GM21526 (cell line): Measurements from ENCODE around the gene RASL10A.
"Not testable (repeated sequence)": the region's sequence is repeated elsewhere in the genome, so short reads cannot be mapped to it uniquely, and the experiment has no call there.

Source experiments
- ATAC-seq: cut with Tn5 transposase; IDR thresholded peaks from one replicate; pipeline ENCODE4 v1.9.1; 2021; ENCODE audit warnings: moderate library complexity; ENCODE audit not compliant: unreplicated experiment, low FRiP score

The RASL10A gene

GRCh38 chr22:29315286-29316140 lies at the start of gene RASL10A:
Gene RASL10A, minus strand, starts transcription at chr22:29315697. Its CDS starts 451 bp downstream, at chr22:29315246.
- no peak for ATAC-seq

DNA sequence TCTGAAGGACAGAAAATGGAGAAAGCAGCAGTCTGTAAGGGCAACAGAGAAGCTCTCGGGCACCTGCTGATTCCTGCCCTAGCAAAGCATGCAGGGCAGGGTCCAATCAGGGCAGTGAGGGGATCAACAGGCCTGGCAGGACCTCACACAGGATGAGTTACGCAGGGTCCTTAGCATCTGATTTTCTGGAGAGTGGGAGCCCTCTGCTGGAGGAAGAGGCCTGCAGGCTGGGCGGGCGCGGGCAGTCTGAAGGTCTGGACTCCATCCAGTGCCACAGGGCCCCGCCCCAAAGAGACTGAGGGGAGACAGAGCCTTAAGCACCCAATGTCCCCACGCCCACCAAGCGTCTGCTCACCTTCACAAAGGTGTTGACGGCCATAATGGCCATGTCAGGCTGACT lies 44.0 kb upstream of the RASL10A start:
- no peak for ATAC-seq

- ATAC-seq: not testable (repeated sequence)
Observed at GRCh38 chr22:29357193-29357890, 41.8 kb upstream of the RASL10A start.

DNA sequence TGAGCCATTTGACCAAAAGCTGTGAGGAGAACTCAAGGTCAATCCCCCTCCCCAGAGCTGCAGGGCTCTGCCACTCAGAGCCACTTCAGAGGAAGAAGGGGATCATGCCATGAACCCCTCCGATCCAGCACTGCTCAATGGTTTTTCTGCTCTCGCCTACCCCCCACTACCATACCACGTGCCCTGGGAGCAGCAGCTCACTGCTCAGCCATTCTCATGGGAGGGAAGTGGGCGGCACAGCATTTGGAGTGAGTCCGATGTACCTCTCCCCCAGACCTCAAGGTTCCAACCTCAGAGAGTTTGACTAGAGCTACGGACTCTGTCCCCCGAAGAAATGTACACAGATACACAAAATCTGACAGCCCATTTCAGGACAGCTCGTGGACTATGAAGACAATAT lies 38.4 kb upstream of the RASL10A start:
- ATAC-seq: no peak

DNA sequence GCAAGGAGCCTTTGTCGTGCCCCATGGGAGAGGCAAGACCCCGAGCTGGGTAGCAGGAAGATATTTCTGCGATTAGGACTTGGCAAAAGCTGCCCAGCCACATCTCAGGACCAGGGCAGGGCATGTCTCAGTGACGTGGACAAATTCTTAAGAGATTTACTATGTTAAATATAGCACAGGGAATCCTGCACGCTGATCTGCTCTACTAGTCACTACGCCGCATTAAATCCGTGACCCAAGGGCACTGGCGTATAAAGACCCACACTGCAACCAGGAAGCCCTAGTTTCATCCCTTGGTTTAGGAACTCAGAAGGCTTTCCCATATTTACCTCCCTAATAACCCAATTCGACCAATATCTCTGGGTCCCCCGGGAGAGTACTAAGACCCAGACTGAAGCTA lies 37.8 kb upstream of the RASL10A start:
- no peak for ATAC-seq

DNA sequence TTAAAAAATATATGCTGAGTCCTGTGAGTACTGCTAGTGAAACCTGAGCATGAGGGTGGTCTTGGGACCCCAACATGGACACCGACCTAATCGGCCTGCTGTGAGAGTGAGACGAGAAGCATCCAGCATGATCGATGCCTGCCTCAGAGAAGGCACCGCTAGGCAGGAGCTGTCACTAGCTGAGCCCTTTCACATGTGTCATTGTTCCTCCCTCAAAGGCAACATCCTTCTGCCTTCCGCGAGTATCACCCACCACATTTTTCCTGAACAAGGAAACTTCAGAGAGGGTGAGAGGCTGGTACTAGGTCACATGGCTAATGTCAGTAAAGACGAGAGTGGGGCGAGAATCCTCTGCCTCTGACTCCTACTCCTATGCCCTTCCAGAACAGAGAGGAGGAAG lies 37.3 kb upstream of the RASL10A start:
- no peak for ATAC-seq

DNA sequence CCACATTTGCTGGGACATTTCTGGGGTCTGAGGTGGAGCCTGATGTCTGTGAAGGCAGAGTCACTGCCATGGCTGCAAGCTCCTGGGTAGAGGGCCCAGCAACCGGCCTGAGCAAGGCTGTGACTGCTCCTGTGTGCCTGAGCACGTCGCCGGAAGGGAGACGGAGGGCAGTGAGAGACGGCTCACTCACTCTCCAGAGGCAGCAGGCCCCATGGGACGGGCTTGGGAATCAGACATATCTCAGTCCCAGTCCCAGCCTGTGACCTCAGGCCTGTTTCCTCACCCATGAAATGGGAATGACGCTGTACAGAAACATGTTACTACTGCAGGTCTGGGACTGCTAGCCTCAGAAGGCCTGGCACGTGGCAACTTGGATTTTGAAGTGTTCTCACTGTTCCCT lies 36.4 kb upstream of the RASL10A start:
- ATAC-seq: no peak

- no peak for ATAC-seq
Observed at GRCh38 chr22:29351042-29351441, 35.5 kb upstream of the RASL10A start.

DNA sequence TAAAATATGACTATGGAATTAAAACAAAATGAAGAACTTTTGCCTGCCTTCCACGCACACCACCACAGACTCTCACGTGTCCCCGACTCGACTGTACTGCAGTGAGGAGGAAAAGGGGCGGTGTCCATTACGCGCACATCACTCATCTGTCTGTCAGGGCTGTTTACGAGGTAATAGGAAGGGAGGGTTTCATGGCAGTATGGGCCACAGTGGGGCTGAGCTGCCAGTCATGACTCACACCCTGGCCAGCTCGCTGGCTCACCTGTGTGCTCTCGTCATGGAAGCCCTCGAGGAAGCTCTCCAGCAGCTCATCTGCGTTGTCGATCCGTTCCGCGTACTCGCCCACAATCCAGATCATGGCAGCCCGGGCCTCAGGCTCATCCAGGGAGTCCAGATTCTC lies 33.5 kb upstream of the RASL10A start:
- ATAC-seq: no peak

DNA sequence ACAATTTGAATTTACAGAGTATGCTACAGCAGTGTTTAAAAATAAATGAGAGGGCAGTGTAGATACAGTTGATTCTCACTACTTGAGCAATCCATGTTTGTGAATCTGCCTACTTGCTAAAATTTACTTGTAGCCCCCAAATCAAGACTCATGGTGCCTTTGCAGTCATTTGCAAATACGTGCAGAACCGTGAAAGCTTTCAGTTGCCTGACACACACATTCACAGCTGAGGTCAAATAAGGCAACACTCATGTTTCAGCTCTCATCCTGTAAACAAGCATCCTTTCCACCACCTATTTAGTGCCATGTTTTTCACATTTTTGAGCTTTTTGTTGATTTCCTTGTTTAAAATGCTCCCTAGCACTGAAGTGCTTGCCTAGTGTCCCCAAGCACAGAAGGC lies 32.5 kb upstream of the RASL10A start:
- no peak for ATAC-seq

- ATAC-seq: no peak
Observed at GRCh38 chr22:29346659-29347058, 31.2 kb upstream of the RASL10A start.

GRCh38 chr22:29345932-29346331 lies 30.4 kb upstream of the RASL10A start:
- ATAC-seq: no peak

- ATAC-seq: not testable (repeated sequence)
Observed at GRCh38 chr22:29344889-29345288, 29.4 kb upstream of the RASL10A start.

GRCh38 chr22:29344137-29344536 lies 28.6 kb upstream of the RASL10A start:
- no peak for ATAC-seq

DNA sequence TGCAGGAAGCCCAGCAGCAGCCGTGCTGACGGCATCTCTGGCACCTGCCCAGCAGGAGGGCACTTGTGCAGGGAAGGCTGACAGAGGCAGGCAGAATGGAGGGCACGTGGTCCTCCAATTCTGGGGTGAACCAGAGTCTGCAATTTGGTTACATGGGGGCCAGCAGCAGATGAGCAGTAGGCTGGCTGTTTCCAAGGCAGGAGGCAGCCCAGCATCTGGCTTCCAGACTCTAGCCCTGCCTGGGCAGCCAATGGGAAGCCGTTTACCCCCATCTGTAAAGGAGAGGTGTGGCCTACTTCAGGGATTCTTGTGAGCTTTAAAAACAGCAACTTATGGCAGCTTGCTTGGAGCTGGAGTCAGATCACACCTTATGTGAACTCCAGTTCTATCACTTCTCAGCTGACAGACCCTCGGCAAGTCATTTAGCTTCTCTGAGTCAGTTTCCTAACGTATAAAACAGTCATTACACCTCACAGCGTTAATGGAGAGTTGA lies 27.9 kb upstream of the RASL10A start:
- ATAC-seq: no peak

DNA sequence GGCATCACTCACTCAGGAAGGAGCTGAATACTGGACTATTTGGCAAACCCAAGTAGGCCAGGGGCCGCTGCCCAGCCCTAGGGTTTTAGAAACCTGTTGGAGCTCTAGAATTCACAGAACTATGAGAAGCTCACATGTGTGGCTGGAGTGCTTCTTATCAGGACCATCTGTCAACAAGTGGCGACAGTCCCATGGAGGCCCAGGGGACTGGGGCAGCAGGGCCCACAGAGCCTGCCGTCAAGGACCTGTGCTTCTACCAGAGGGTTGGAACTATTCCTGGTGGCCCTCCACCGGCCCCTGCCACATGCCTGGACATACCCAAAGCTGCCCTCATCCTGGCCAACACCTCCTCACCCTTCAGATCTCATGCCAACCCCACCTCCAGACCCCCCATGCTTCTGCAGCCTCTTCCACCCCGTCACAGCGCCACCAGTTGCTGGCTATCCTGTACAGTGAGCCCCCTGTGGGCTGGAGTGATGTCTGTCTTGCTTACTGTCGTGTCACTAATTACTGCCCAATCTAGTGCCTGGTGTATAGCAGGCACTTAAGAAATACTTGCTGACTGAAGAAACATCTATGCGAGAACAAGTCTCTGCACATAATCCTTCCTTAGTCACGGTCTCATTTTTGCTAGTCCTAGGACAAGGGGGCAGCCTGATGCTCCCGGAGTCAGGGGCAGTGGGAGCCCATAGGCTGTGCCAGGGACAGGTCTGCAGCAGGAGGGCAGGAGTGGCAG lies 27.2 kb upstream of the RASL10A start:
- no peak for ATAC-seq

DNA sequence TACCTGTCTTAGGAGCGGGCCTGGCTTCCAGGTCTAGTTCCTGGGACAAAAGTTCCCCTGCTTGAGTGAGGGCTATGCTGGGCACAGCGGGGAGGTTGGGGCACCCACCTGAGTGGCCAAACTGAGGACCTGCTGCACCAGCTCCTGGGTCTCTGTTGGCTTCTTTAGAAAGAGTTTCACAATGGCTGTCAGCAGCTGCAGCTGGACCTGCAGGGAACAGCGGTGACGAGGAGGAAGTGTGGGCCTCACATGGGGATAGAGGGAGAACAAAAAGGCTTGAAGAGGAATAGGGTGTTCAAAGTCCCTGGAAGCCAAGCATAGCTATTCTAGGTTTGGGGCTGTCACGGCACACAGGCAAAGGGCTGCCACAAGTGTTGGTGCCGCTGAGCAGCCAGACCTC lies 26.7 kb upstream of the RASL10A start:
- ATAC-seq: no peak

GRCh38 chr22:29341849-29342127 lies 26.3 kb upstream of the RASL10A start:
- no peak for ATAC-seq

DNA sequence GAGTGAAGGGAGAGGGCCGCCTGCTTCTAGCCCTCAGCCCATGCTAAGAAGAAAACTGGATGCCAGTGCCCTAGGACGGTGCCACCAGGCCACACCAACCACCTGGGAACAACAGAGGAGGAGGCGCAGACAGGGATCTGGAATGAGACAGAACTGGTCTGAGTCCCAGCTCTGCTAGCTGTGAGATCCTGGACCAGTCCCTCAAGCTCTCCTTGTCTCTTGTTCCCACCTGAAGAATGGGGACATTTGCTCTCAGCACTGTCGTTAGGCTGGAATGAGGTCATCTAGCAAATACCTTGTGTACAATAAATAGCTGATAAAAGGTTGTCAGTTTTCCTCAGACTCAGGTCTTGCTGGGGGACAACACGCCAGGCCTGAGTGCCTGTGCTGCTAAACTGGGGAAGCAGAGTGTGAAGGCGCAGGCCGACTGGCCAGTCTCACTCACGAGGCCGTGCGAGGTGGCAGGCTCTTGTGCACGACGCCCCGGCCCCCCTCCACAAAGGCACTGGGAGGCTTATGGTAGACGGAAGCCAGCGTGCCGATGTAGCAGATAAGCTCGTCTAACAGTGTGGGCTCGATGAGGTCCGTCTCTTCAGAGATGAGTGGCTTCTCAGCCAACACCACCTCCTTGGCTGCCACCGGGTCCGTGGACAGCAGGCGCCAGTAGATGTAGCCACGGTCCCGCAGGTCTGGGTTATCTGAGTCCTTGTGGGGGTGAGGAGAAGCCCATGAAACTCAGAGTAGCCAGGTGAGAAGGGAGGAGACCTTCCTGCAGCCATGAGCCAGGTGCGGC lies 25.8 kb upstream of the RASL10A start:
- ATAC-seq: no peak

GRCh38 chr22:29340566-29340965 lies 25.1 kb upstream of the RASL10A start:
- ATAC-seq: no peak
